GM13977 (cell line): ENCODE results near the gene DAB2.

Experiments
- DNase-seq: peaks from one replicate; pipeline ENCODE4 v3.0.0; 2012; ENCODE audit warnings: low spot score
- in situ Hi-C: fragments of 300-500 bp; cut with MboI; formaldehyde crosslinking; loops from one replicate; pipeline ENCODE4 v1.12.0; 2022; ENCODE audit warnings: low sequenced_read_pairs, low pct_unique_long_range_greater_than_20kb, mixed read lengths, inconsistent platforms; ENCODE audit not compliant: unreplicated experiment
- TF ChIP-seq, protein P1 (sequence below): IDR thresholded peaks from 2 replicates; pipeline ENCODE4 v1.5.1; 2012; ENCODE audit warnings: mild to moderate bottlenecking, control low read depth; ENCODE audit not compliant: insufficient read depth; ENCODE audit errors: extremely low read depth, missing control alignments

Gene DAB2

DNA sequence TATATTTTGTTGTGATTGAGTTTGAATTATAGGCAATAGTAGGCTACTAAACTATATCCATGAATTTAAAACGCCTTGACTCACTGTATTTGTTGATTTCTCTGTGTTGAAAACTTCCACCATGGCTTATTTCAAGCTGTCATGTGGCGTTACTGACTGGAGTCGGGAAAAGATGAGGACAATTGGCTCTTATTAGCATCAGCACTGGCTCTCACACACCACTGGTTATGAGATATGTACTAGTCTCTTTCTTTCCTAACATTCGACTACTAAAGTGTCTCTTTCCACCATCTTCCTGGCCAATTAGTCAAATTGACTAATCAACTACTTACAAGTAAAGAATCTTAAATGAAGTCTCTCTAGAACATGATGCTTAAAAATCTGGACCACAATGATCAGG, 9.1 kb upstream of the DAB2 start:
- TF ChIP-seq, protein P1, sequence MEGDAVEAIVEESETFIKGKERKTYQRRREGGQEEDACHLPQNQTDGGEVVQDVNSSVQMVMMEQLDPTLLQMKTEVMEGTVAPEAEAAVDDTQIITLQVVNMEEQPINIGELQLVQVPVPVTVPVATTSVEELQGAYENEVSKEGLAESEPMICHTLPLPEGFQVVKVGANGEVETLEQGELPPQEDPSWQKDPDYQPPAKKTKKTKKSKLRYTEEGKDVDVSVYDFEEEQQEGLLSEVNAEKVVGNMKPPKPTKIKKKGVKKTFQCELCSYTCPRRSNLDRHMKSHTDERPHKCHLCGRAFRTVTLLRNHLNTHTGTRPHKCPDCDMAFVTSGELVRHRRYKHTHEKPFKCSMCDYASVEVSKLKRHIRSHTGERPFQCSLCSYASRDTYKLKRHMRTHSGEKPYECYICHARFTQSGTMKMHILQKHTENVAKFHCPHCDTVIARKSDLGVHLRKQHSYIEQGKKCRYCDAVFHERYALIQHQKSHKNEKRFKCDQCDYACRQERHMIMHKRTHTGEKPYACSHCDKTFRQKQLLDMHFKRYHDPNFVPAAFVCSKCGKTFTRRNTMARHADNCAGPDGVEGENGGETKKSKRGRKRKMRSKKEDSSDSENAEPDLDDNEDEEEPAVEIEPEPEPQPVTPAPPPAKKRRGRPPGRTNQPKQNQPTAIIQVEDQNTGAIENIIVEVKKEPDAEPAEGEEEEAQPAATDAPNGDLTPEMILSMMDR: no peak
- DNase-seq: no peak
- in situ Hi-C loops: no loop called here

DNA sequence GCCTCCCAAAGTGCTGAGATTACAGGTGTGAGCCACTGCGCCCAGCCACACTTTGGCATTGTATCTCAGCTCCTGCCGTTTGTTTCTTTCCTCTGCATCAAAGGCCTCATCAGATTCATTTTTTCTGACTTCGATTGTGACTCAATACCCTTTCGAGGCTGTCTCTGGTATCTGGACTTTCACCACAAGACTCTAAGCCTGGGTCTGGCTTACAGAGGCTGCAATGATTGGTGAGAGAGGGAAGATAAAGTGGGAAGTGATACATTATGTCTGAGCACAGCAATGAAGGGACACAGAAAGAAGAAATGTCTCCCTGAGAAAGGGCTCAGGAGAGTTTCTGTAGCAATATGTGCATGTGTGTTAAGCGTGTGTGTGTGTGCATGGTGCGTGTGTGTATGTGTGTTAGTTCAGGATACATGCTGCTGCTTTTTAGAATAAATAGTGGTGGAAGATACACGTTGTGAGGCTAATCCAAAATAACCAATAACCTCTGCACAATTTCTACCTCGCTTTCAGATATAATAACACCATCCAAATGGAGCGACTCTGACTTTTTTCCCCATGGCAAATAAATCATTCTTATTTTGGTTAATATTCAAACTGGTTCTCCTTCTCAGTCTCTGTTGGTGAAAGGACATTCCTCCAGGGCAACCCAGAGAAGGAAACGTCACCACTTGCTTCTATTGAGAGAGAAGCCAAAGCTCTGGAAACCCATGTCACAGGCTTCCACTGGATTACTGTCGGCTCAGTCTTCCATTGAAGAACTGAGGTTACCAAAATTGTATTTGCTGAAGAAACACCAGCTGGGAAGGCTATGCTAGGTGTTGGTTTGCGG, 8.1 kb upstream of the DAB2 start:
- in situ Hi-C loops: no loop called here
- TF ChIP-seq, protein P1: no peak
- no peak for DNase-seq

DNA sequence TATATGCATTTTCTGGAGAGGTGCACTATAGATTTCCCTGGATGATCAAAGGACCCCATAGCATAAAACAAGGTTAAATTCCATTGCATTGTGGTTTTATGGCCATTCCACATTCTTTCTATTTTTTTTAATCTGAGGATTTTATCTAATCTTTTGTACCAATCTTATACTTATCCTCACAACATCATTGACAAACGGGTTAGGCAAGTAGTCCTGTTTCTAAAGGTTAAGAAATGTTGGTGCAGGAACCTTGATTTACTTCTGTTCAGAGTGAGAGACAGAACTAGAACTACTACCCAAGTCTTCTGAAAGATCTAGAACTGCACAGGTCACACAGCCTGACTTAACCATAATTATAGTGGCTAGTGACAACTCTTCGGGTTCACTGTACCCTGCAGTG, 5.7 kb upstream of the DAB2 start:
- DNase-seq: no peak
- TF ChIP-seq, protein P1: no peak
- in situ Hi-C loops: no loop called here

DNA sequence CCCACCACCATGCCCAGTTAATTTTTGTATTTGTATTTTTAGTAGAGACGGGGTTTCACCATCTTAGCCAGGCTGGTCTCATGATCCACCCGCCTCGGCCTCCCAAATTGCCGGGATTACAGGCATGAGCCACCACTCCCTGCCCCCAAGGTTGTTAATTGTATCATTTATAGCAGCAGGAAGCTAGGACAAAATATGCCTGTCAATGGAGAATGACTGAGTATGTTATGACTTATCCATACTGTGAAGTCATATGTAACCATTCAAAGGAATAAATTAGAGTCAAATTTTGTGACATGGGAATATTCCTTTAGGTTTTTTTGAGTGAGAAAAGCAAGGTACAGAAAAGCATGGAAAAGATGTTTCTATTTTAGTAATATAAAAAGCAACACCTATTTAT, 3.9 kb upstream of the DAB2 start:
- in situ Hi-C loops: no loop called here
- DNase-seq: no peak
- TF ChIP-seq, protein P1: no peak

DNA sequence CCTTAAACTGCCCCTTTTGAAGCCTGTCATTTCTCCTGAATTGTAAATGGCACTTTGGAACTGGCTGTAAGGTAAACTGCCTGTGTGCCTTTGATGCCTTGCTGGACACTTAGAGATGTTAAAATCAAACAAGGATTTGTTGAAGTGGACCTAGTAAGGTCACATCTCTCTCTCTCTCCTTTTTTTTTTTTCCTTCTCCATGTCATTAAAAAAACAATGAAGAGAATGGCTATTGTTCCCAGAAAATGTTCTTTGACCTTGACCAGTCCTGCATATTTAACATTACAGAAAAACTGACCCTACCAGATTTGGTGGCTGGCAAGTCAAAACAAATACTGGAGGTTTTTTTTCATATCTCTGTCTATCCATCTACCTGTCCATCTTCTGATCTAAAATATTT, 2.9 kb upstream of the DAB2 start:
- TF ChIP-seq, protein P1: no peak
- in situ Hi-C loops: no loop called here
- no peak for DNase-seq

DNA sequence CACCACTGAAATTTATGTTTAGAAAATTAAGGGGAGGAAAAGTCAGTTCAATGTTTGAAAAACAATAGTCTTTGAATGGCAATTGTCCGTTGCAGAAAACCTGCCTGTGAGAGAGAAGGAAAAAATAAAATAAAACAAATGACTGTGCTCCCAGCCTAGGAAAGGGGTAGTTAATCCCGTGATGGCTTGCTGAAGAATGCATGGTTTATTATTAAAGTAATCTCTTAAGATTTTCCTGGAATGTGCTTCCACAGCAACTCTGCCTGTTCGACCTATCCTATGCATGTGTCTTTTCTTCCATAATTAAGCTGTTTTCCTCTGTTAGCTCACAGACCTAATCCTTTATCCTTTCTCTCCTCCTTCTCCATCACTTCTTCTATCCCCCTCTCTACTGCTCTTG, 2.4 kb upstream of the DAB2 start:
- DNase-seq: no peak
- TF ChIP-seq, protein P1: no peak

DNA sequence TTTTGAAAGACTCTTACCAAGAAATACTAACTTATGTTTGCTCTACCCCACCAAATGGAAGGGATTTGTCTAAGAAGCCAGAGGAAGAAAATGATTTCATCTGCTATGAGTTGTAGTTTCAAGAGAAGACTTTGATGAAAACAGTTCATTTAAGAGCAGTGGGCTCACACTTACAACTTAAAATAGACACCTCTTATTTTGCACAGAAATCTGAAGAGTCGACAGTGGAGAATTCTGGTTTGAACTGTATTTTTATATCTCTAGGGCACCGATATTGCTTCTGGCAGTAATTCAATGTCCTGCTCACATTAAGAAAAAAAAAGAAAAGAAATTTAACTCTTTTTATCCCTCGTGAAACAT, 1.9 kb upstream of the DAB2 start:
- TF ChIP-seq, protein P1: no peak
- no peak for DNase-seq
- in situ Hi-C loops: no loop called here

More for the DNA sequence above, 2.4 kb upstream of the DAB2 start:
- in situ Hi-C loops: no loop called here
